ENCODE data around the gene TH.

The TH gene

GRCh38 chr11:2208691-2209369, 37.2 kb upstream of the TH start:
- no peak for DNase-seq (ENCODE audit: low read depth, low spot score)

- no peak for DNase-seq (ENCODE audit: low read depth, low spot score)
Observed at GRCh38 chr11:2207773-2208621, 36.4 kb upstream of the TH start.

GRCh38 chr11:2207212-2207611, 35.6 kb upstream of the TH start:
- no peak for DNase-seq (ENCODE audit: low read depth, low spot score)

GRCh38 chr11:2205981-2206690, 34.5 kb upstream of the TH start:
- DNase-seq (ENCODE audit: low read depth, low spot score) = no peak

GRCh38 chr11:2205214-2205720, 33.7 kb upstream of the TH start:
- no peak for DNase-seq (ENCODE audit: low read depth, low spot score)

GRCh38 chr11:2204361-2205213, 33.0 kb upstream of the TH start:
- no peak for DNase-seq (ENCODE audit: low read depth, low spot score)

GRCh38 chr11:2203440-2204259, 32.0 kb upstream of the TH start:
- no peak for DNase-seq (ENCODE audit: low read depth, low spot score)

GRCh38 chr11:2202900-2203439, 31.4 kb upstream of the TH start:
- DNase-seq (ENCODE audit: low read depth, low spot score) = no peak

GRCh38 chr11:2202071-2202899, 30.7 kb upstream of the TH start:
- no peak for DNase-seq (ENCODE audit: low read depth, low spot score)

GRCh38 chr11:2201542-2201941, 29.9 kb upstream of the TH start:
- no peak for DNase-seq (ENCODE audit: low read depth, low spot score)

- DNase-seq (ENCODE audit: low read depth, low spot score) = no peak
Observed at GRCh38 chr11:2200957-2201519, 29.4 kb upstream of the TH start.

GRCh38 chr11:2200536-2200935, 28.9 kb upstream of the TH start:
- DNase-seq (ENCODE audit: low read depth, low spot score) = no peak

- DNase-seq (ENCODE audit: low read depth, low spot score) = no peak
Observed at GRCh38 chr11:2199466-2200341, 28.1 kb upstream of the TH start.

- no peak for DNase-seq (ENCODE audit: low read depth, low spot score)
Observed at GRCh38 chr11:2198621-2199365, 27.2 kb upstream of the TH start.

- no peak for DNase-seq (ENCODE audit: low read depth, low spot score)
Observed at GRCh38 chr11:2197771-2198520, 26.3 kb upstream of the TH start.

- no peak for DNase-seq (ENCODE audit: low read depth, low spot score)
Observed at GRCh38 chr11:2196970-2197770, 25.6 kb upstream of the TH start.

All from iPS DF 19.7 (cell line).